Endodermal cell (in vitro differentiated cells): ENCODE measurements around the gene CHRNA7. TPM values are rescaled to one million over a fixed set of nuclear protein-coding genes. Genes with fewer than 3 reads are reported as not detected.
"Not testable (repeated sequence)": the region's sequence is repeated elsewhere in the genome, so short reads cannot be mapped to it uniquely, and the experiment has no call there.

ENCODE experiments used
- DNase-seq: peaks from one replicate; pipeline ENCODE4 v3.0.0-alpha.2; 2017
- H3K27ac ChIP-seq: 2 replicates; pipeline ENCODE4 v1.5.1; 2013; ENCODE audit warnings: mild to moderate bottlenecking, low read depth, low read length, moderate library complexity
- H3K27me3 ChIP-seq: 2 replicates; pipeline ENCODE4 v1.6.1; 2013; ENCODE audit warnings: mild to moderate bottlenecking, low read length, moderate library complexity; ENCODE audit not compliant: insufficient read depth, control insufficient read depth, poor library complexity, severe bottlenecking
- H3K36me3 ChIP-seq: 2 replicates; pipeline ENCODE4 v1.7.0; 2013; ENCODE audit warnings: mild to moderate bottlenecking, low read length, moderate library complexity; ENCODE audit not compliant: control insufficient read depth, insufficient read depth
- H3K4me1 ChIP-seq: one replicate; pipeline ENCODE4 v1.7.0; 2013; ENCODE audit warnings: low read length; ENCODE audit not compliant: control insufficient read depth, insufficient read depth
- H3K4me3 ChIP-seq: 2 replicates; pipeline ENCODE4 v1.5.1; 2013; ENCODE audit warnings: mild to moderate bottlenecking, low read length, moderate library complexity
- H3K9ac ChIP-seq: 2 replicates; pipeline ENCODE4 v1.6.1; 2013; ENCODE audit warnings: mild to moderate bottlenecking, low read length, moderate library complexity; ENCODE audit not compliant: poor library complexity, severe bottlenecking; ENCODE audit errors: extremely low read depth
- H3K9me3 ChIP-seq: 2 replicates; pipeline ENCODE4 v1.6.1; 2013; ENCODE audit warnings: mild to moderate bottlenecking, low read length, moderate library complexity; ENCODE audit not compliant: control insufficient read depth
- H3K27ac Mint-ChIP-seq: 2 replicates; pipeline ENCODE4 v1.8.0; 2020; ENCODE audit warnings: mixed read lengths
- H3K27me3 Mint-ChIP-seq: 2 replicates; pipeline ENCODE4 v1.8.0; 2021; ENCODE audit warnings: mild to moderate bottlenecking, mixed read lengths; ENCODE audit not compliant: insufficient read depth
- H3K36me3 Mint-ChIP-seq: 2 replicates; pipeline ENCODE4 v1.8.0; 2020; ENCODE audit warnings: low read depth, mixed read lengths
- H3K4me1 Mint-ChIP-seq: 2 replicates; pipeline ENCODE4 v1.8.0; 2020; ENCODE audit warnings: mixed read lengths
- H3K4me3 Mint-ChIP-seq: 2 replicates; pipeline ENCODE4 v1.8.0; 2020; ENCODE audit warnings: mild to moderate bottlenecking, moderate library complexity, mixed read lengths
- H3K9me3 Mint-ChIP-seq: 2 replicates; pipeline ENCODE4 v1.8.0; 2020; ENCODE audit warnings: mild to moderate bottlenecking, mixed read lengths
- WGBS, 2 experiments: methylation state at CpG; one replicate each; pipeline versions ENCODE4 v1.1.5 to v1.1.7; 2013; ENCODE audit warnings: missing lambda C conversion rate in 2 of 2, mixed read lengths in 1 of 2; ENCODE audit not compliant: insufficient coverage in 1 of 2, insufficient read length in 1 of 2; 5-methylcytosine and 5-hydroxymethylcytosine counted together
- total RNA-seq, 2 donors: library from RNA; stranded (reverse); fragmentation: NEBNext Ultra II Directional in 1 of 2; extraction: Animal tissue kit (Norgen Biotek cat#: 25700) in 1 of 2; gene quantifications; 2 replicates in 1 of 2; 3 replicates in 1 of 2; pipeline ENCODE4 v1.2.1, GENCODE V29; 2021

CHRNA7 gene
- total RNA-seq, 2 donors from 2014 or later, result 7.5 to 8.0 TPM

DNA sequence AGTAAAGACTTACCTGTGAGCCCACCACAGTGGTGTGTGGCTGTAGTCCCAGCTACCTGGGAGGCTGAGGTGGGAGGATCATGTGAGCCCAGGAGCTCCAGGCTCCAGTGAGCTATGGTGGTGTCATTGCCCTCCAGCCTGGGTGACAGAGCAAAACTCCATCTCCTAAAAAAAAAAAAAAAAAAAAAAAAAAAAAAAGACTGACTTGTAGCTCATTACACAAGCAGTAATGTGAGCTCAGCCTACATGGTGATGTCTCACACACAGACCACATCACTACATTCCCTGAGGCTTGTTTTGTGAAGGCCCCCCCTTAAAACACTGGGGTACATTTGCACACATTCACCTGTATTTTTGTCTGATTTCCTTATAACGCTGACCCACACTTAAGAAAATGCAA is 134.4 kb downstream of the CHRNA7 start:
- H3K9me3 ChIP-seq, H3K4me3 Mint-ChIP-seq: not testable (repeated sequence)
- no CpG with 5 or more reads among the region's 1 CpG for WGBS, 2 experiments

DNA sequence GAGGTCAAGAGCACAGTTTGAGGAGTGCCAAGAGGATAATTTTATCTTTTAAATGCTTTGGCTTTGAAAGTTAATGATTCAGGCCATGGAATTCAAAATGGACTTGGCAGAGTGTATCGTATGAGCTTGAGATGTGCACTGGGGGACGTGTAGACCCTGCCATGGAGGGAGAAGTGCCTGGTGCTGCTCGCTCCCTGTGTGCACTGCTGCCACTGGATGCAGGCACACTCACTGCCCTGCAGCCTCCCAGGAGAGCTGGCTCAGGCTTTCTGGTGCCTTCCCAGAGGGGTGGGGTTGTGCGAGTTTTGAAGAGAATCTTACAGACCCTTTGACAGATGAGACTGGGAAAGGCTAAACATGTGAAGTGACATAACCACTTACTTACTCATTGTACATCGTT is 135.5 kb downstream of the CHRNA7 start:
- H3K36me3 Mint-ChIP-seq, H3K27me3 Mint-ChIP-seq, H3K9ac ChIP-seq, H3K4me3 ChIP-seq, H3K4me1 ChIP-seq, DNase-seq, H3K9me3 Mint-ChIP-seq, H3K9me3 ChIP-seq, H3K4me1 Mint-ChIP-seq, H3K27ac ChIP-seq, H3K27ac Mint-ChIP-seq, H3K27me3 ChIP-seq, H3K4me3 Mint-ChIP-seq, H3K36me3 ChIP-seq: not testable (repeated sequence)
- 100% methylated on average over 1 of the region's 5 CpGs; no CpG with 5 or more reads in 1 of the 2 experiments for WGBS, 2 experiments

More for the DNA sequence above, 134.4 kb downstream of the CHRNA7 start:
- H3K36me3 Mint-ChIP-seq, H3K27me3 ChIP-seq, H3K9ac ChIP-seq, H3K4me1 ChIP-seq, H3K27ac Mint-ChIP-seq, H3K36me3 ChIP-seq, H3K9me3 Mint-ChIP-seq, DNase-seq, H3K27ac ChIP-seq, H3K4me1 Mint-ChIP-seq, H3K4me3 ChIP-seq, H3K27me3 Mint-ChIP-seq: not testable (repeated sequence)

DNA sequence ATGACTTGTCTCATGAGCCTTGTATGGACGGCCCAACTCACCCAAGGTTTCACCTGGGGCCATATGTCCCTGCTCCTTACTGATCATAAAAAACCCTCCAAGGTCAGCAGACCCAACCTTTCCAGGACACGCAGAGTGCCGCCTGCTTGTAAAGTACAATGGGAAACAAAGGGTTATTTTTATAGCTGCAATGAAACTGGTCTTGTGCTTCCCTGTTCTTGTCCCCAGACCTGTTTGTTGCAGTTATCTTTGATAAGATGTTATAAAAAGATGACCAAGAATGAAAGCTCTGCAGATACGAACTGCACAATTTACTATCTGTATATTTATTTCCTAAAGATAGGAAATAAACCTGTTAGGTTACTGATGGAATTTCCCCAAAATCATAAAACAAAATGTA is 136.0 kb downstream of the CHRNA7 start:
- H3K9me3 Mint-ChIP-seq, H3K27ac ChIP-seq, H3K27me3 ChIP-seq, DNase-seq, H3K4me3 Mint-ChIP-seq, H3K4me3 ChIP-seq, H3K27ac Mint-ChIP-seq, H3K27me3 Mint-ChIP-seq, H3K36me3 Mint-ChIP-seq, H3K9ac ChIP-seq, H3K4me1 ChIP-seq, H3K9me3 ChIP-seq, H3K36me3 ChIP-seq, H3K4me1 Mint-ChIP-seq: not testable (repeated sequence)
- 91% methylated on average over 2 of the region's 4 CpGs; no CpG with 5 or more reads in 1 of the 2 experiments for WGBS, 2 experiments

DNA sequence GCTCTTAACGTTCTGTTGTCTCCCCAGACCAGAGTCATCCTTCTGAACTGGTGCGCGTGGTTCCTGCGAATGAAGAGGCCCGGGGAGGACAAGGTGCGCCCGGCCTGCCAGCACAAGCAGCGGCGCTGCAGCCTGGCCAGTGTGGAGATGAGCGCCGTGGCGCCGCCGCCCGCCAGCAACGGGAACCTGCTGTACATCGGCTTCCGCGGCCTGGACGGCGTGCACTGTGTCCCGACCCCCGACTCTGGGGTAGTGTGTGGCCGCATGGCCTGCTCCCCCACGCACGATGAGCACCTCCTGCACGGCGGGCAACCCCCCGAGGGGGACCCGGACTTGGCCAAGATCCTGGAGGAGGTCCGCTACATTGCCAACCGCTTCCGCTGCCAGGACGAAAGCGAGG is 137.6 kb downstream of the CHRNA7 start:
- H3K4me3 ChIP-seq, H3K4me1 Mint-ChIP-seq, H3K27ac ChIP-seq, H3K4me1 ChIP-seq, H3K9me3 Mint-ChIP-seq, H3K36me3 ChIP-seq, H3K27me3 ChIP-seq, DNase-seq, H3K27me3 Mint-ChIP-seq, H3K4me3 Mint-ChIP-seq, H3K9ac ChIP-seq, H3K9me3 ChIP-seq, H3K36me3 Mint-ChIP-seq, H3K27ac Mint-ChIP-seq: not testable (repeated sequence)
- WGBS, 2 experiments, result no CpG with 5 or more reads among the region's 35 CpGs

DNA sequence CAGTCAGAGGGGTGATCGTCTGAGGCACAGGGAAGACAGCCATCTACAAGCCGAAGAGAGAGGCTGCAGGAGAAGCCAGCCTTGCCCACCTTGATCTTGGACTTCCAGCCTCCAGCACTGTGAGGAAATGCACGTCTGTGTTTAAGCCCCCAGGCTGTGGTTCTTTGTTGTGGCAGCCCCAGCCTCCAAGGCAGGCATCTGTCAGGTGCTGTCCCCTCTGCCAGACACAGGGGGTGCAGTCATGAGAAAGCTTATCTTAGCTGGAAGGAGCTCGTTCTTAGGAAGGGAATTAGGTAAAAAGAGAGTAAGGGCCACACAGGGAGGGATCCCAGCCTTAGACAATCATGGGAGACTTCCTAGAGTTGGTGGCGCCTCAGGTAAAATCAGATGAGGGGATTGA is 150.3 kb downstream of the CHRNA7 start:
- not testable (repeated sequence) for H3K27ac Mint-ChIP-seq, H3K4me1 Mint-ChIP-seq

DNA sequence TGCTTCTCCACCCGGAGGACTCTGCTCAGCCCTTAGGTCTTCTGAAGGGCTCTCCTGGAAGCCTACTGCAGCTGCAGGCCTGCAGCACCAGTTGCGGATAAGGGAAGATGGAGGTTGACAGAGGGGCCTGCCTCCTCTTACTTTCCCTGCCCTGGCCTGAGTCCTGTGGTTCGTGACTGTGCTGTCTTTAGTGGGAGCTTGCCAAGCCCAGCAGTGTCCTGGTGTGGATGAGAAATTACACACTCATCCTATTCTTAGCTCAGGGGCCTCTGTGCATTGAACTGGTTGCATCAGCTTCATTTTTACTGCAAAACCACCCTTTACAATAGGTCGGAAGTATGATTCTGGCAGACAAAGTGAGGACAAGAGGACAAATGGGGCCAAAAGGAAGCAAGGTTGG is 163.5 kb downstream of the CHRNA7 start:
- not testable (repeated sequence) for DNase-seq, H3K4me3 ChIP-seq, H3K27me3 ChIP-seq, H3K36me3 Mint-ChIP-seq, H3K36me3 ChIP-seq, H3K4me1 Mint-ChIP-seq, H3K9ac ChIP-seq, H3K4me3 Mint-ChIP-seq, H3K9me3 Mint-ChIP-seq, H3K4me1 ChIP-seq, H3K27ac Mint-ChIP-seq, H3K9me3 ChIP-seq, H3K27me3 Mint-ChIP-seq, H3K27ac ChIP-seq
- no CpG with 5 or more reads among the region's 4 CpGs for WGBS, 2 experiments

More for the DNA sequence above, 150.3 kb downstream of the CHRNA7 start:
- DNase-seq, H3K4me3 ChIP-seq, H3K9me3 Mint-ChIP-seq, H3K4me1 ChIP-seq, H3K27ac ChIP-seq, H3K36me3 ChIP-seq, H3K36me3 Mint-ChIP-seq, H3K27me3 Mint-ChIP-seq, H3K9me3 ChIP-seq, H3K27me3 ChIP-seq, H3K9ac ChIP-seq, H3K4me3 Mint-ChIP-seq: not testable (repeated sequence)
- no CpG with 5 or more reads among the region's 5 CpGs for WGBS, 2 experiments

DNA sequence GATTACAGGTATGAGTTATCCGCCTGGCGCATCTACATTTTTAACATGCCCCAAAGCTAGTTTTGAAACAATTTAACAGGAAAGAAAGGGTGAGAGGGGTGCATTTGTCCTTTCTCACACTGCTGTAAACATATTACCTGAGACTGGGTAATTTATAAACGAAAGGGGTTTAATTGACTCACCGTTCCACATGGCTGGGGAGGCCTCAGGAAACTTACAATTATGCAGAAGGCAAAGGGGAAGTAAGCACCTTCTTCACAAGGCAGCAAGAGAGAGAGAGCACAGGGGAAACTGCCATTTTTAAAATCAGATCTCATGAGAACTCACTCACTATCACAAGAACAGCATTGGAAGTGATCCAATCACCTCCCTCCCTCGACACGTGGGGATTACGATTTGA is 165.9 kb downstream of the CHRNA7 start:
- H3K27me3 Mint-ChIP-seq, H3K9ac ChIP-seq, H3K4me3 ChIP-seq, H3K4me1 ChIP-seq, H3K9me3 Mint-ChIP-seq, H3K27ac Mint-ChIP-seq, H3K27me3 ChIP-seq, DNase-seq, H3K4me3 Mint-ChIP-seq, H3K36me3 ChIP-seq, H3K36me3 Mint-ChIP-seq, H3K4me1 Mint-ChIP-seq, H3K27ac ChIP-seq, H3K9me3 ChIP-seq: not testable (repeated sequence)
- WGBS, 2 experiments, result no CpG with 5 or more reads among the region's 7 CpGs
